NCI-H146 treated with DMSO at 0.1 percent for 48 hours (cell line): ENCODE results near the gene ABCA1.
"Not testable (repeated sequence)": the region's sequence is repeated elsewhere in the genome, so short reads cannot be mapped to it uniquely, and the experiment has no call there.

Experiments used
- DNase-seq: peaks from one replicate; lab custom pipeline; 2025; ENCODE audit not compliant: unreplicated experiment; lab: John Stamatoyannopoulos, UW

Gene ABCA1, protein sequence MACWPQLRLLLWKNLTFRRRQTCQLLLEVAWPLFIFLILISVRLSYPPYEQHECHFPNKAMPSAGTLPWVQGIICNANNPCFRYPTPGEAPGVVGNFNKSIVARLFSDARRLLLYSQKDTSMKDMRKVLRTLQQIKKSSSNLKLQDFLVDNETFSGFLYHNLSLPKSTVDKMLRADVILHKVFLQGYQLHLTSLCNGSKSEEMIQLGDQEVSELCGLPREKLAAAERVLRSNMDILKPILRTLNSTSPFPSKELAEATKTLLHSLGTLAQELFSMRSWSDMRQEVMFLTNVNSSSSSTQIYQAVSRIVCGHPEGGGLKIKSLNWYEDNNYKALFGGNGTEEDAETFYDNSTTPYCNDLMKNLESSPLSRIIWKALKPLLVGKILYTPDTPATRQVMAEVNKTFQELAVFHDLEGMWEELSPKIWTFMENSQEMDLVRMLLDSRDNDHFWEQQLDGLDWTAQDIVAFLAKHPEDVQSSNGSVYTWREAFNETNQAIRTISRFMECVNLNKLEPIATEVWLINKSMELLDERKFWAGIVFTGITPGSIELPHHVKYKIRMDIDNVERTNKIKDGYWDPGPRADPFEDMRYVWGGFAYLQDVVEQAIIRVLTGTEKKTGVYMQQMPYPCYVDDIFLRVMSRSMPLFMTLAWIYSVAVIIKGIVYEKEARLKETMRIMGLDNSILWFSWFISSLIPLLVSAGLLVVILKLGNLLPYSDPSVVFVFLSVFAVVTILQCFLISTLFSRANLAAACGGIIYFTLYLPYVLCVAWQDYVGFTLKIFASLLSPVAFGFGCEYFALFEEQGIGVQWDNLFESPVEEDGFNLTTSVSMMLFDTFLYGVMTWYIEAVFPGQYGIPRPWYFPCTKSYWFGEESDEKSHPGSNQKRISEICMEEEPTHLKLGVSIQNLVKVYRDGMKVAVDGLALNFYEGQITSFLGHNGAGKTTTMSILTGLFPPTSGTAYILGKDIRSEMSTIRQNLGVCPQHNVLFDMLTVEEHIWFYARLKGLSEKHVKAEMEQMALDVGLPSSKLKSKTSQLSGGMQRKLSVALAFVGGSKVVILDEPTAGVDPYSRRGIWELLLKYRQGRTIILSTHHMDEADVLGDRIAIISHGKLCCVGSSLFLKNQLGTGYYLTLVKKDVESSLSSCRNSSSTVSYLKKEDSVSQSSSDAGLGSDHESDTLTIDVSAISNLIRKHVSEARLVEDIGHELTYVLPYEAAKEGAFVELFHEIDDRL (N-terminal part only)

DNA sequence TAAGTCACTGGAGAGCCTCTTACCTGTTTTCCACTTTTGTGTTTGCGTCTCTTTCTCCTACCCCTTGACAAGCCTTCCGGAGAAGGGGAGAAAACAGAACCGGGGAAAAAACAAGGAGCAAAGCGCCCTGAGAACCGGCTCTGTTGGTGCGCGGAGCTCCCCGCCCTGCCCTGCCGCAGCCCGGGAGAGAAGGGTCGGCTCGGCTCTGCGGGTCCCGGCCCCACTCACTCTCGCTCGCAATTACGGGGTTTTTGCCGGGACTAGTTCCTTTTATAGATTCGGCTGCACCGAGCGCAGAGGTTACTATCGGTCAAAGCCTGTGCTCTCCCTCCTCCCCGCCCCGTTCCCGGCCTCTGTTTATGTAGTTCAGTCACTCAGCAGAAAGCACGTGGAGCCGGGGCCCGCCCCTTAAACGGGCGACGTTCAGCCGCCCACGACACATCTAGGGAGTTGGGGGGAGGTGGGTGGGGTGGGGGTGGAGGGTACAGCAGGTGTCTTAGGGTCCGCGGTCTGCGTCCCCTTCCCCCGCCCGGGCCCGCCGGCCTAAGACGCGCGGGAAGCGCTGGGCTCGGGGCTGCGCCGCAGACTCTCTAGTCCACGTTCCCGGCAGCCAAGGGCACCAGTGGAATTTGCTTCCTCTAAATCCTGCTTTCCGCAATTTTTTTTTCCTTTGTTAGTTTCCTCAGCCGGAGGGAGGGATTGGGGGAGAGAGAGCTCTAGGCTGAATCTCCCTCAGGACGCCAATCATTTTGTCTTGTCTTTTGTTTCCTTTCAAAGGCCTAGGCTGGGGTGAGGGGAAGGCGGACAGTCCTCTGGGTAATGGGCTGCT is at the start of gene ABCA1:
Gene ABCA1, minus strand, starts transcription at position 244 of the 829 bp plus-strand sequence. CDS start 24,476 bp downstream, outside the sequence.
- DNase-seq: no peak

DNA sequence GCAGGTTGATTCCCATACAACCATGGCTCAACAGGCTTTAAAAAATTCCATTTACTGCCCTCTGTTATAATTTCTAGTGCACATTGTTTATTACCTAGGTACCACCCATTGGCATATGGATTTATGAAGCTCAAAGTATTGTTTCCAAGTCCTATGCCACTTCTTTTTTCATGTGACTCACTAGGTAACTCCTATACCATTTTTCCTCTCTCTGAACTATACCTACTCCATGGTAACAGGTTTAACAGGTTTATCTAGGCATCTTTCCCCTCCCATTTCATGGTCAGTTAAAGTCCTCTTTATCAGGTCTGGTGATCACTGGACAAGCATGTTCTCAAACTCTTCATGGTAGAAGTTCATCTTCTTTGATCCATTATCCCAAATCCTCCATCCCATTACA is 49.6 kb upstream of the ABCA1 start:
- no peak for DNase-seq

DNA sequence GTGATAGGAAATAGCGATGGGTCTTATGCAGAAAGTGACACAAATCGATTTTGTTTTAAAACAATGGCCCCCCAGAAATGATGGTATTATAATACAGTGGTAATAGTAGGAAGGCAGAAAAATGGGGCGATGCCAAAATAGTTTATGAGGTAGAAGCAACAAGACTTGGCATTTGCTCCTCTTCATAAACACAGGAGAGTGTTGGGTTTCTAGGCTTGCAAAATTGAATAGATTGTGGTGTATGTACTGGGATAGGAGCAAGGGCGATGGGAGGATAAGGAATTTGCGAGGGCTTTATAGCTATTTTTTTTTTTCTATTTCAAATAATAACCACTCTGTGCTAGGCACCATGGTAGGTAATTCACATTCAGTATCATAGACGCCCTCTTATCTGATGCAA is 49.2 kb upstream of the ABCA1 start:
- no peak for DNase-seq

DNA sequence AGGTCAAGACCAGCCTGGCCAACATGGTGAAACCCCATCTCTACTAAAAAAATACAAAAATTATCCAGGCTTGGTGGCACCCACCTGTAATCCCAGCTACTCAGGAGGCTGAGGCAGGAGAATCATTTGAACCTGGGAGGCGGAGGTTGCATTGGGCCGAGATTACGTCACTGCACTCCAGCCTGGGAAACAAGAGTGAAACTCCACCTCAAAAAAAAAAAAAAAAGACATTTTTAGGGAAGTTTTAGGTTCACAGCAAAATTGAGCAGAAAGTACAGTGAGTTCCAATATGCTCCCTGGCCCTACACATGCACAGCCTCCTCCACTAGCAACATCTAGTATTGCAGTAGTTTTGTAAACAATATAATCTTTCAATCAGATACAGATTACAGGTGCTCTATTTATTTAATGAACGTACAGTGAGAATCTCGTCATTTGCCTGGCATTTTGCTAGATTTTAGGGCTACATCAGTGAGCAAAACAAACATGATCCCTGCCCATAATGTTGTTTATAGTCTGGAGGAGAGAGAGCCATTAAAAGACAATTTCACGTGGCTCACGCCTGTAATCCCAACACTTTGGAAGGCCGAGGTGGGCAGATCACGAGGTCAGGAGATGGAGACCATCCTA is 48.1 kb upstream of the ABCA1 start:
- DNase-seq: not testable (repeated sequence)

DNA sequence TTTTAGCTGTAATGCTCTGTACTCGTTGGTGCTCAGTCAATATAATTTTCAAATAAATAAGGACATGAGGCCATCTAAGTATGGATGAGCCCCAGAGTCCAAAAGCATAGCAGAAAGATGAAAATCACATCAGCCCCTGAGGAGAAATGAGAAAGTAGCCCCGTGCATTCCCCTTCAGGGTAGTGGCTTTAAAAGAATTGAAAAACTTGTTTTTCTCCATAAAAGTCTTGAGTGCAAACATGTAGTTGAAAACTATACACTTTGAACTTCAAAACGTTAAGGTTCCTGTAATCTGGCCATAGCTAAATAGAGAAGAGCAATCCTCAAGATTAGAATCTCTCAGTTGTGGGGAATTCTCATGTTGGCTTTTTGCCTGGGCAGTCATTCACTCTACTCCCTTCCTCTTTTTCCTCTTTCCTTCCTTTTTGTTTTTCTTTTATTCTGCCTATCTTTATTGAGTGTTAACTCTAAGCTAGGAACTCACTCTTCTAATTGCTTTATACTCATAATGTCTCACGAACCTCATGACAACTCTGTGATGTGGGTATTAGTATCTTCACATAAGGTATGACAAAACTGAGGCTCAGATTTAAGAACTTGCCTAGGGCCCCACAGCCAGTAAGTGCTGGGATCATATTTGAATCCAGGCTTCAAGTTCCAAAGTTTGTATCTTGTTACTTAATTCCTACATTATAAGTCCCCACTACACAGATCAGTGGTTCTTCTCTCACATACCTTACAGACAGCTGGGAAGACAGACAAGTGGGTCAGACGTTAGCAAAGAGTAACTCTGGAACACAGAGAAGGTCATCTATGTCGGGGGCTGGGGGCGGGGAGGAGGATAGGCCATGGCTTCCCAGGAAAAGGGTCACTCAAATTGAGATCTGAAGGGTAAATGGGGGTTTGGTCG is 46.4 kb upstream of the ABCA1 start:
- no peak for DNase-seq

DNA sequence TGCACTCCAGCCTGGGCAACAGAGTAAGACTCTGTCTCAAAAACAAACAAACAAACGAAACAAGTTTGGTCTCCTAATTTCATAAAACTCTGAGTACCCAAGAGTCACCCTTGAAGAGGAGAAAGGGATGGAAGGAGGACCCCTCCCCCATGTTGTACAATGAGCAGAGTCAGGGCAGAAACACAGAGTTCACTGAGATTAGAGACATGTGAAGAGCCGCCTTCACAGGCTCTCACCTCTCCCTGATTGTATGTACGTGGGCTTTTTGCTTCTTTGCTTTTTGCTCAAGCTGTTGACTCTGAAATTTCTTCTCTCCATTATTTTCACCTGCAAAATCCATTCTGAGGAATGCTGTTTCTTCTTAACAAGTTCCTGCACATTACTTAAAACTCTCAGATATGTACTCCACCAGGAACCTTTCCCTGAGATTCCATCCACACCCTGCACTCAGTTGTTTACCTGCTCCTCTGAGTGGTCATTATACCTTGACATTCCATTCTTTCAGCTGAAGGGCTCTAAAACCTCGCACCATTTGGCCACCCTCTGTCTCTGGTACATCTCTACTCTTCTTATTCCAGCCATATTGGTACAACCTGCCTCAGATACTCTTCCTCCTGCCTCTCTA is 44.4 kb upstream of the ABCA1 start:
- DNase-seq: no peak

DNA sequence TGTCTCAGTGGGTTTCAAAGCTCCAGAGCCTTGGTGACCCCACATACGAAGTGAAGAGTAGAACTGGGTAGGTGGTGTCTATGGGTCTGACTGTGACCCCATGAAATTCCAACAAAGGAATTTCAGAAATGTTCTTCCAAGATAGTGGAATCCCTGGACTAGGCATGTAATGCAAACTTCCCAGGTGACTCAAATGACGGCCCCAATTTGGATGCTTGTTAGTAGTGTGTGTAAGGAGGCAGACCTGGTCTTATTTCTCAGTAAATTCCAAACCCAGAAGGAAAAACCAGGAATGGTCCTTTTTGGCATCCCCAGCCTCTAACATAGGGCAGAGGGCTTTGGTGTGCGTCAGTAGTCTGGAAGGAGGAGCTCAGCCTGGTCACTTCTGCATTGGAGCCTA is 43.6 kb upstream of the ABCA1 start:
- DNase-seq: no peak

DNA sequence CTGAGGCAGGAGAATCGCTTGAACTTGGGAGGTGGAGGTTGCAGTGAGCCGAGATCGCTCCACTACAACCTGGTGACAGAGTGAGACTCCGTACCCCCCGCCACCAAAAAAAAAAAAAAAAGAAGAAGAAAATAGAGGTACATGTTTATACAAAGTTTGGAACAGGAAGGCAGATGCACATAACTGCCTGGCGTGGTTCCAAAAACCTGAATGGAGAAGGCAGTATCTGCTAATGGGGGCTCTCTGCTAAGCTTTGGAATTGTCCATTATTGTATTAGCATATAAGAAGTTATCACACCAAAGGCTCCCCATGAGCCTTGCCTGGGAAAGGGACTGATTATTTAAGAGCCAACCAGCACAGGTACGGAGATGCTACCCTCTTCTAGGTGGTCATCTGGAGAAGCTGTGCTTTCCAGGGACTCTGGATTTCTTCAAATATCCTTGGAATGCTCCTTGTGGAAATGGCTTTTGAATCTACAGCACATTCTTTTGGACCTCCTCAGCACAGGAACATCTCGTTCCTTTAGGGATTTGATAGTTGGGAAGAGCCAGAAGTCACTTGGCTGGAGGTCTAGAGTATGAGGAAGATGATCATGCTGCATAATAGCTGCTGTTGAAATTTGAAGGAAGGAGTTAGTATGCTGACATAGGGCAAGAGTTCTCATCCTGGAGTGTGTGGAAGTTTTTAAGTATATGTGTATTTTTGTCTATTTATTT is 42.5 kb upstream of the ABCA1 start:
- no peak for DNase-seq

DNA sequence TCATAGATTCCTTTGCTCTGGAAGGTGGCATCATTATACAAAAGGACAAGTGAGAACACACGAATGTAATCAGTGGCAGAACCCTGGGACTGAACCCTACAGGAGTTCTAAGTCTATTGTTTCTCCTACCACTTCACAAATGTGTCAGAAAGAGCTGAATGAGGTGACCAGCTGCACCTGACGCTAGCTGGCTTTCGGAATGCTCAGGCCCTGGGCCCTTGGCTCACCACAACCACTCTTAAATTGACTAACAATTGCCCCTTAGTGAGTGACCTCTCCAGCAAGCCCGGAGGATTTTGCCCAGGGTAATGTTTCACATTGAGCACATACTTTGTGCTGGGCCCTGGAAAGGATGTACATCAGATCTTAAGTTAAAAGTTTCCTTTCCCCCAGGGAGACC is 41.2 kb upstream of the ABCA1 start:
- no peak for DNase-seq

DNA sequence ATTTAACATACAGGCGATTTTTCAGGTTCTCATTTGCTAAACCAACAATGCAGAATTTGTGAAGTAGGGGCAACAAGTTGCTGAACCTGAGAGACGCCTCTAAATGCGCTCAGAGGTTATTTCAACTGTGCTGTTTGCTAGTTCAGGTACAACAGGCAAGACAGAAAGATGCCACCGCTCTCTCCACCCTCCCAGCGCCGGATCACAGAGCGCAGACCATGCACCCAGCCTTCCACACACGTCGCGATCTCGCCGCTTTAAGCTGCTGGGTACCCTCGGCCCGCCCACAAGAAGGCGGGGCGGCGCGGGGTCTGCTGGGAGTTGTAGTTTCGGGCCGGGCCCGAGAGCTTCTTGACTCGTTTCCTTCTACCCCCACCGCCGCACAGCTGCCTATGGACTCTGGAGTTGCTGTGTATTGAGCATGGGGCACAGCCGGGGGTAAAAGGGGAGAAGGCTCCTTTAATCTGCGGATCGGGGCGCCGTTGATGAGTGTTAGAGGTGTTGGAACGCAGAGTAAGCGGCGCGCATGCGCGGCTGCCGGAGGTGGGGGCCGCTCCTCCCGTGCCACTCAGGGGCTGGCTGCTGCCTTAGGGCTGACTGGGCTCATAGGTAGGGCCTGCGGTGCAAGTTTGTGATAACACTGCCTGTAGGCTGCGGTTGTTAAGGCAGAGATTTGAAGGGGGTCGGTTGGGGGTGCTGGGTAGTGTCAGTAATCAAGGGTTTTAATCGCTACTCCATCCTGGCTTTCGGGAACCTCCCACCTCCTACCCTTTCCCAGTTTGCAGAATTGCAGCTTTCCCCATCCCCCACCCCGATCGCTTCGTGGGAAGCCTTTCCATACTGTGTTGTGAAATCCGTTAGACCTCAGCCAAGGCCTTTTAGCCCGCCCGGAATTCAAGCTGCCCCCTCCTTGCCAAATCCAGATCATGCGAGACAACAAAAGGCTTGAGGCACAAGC is 40.3 kb upstream of the ABCA1 start:
- DNase-seq: no peak

DNA sequence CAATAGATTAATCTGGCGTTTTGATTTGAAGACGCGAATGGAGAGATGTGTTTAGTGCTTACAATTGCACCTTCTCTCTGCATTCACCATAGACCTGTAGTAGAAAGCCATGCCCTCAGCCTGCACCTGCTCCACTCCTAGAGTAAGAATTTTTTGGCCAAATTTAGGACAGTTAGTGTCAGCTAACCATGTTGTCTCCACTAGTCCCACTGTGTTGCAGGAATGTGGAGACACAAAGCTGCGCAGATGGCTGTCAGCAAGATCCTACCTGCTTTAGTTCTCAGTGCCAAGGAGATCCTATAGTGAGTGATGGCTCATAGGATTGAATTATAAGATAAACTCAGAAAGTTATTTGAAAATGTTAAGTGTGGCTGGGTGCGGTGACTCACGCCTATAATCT is 35.1 kb upstream of the ABCA1 start:
- DNase-seq: no peak

DNA sequence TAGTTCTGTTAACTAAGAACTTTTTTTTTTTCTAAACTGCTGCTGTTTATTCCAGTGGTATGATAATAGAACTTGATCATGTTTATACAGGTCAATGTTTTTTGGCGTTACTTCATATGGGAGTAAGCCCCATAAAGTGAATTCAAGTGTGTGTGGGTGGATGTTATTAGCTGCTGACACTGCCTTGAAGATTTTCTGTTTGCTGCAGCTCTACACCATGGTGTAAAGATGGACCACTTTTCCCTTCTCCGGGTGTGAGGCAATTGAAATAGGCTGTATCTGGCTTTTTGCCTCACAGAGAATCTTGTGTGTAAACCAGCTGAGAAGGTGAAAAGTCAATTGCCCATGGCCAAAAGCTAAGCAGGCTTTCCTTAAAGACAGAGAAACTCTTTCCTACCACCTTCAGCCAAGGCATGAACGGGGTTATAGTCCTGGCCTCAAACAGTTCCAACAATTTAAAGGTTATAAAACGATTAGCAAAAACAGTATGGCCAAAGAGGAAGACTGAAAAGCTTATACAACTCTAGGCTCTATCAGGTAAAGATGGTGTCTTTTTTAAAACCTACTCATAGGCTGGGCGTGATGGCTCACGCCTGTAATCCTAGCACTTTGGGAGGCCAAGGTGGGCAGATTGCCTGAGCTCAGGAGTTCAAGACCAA is 33.9 kb upstream of the ABCA1 start:
- DNase-seq: no peak

DNA sequence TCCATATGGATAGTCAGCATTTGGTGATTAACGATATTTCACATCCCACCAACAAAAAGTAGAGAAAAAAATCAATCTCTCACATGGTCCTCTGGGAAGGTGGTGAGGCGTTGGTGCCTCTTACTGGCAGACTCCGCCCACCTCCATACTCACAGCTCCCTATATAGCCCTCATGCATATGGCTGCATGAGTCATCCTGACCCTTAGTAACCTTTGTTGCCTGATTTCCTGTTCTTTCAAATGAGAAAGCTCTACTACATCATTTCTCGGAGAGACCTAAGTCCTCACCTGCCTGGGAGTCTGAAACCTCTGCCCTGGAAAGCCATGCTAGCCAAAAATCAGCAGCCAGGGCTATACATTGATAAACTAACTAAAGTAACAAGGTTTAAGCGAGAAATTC is 33.3 kb upstream of the ABCA1 start:
- DNase-seq: no peak

DNA sequence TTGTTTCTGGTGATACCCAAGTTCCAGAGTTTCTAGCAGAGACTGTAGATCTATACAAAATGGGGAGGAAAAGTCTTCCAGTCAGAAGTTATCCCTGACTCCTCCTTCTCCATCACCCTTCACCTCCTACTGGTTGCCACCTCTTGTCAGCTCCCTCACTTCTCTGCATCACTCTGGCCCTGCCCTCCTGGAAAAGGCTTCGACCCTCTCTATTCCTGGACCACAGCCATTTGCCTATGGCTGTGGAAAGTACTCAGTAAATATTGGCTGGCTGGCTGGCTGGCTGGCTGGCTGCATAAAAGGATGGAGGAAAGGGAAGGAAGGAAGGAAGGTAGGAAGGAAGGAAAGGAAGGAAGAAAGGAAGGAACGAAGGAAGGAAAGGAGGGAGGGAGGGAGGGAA is 32.7 kb upstream of the ABCA1 start:
- no peak for DNase-seq

DNA sequence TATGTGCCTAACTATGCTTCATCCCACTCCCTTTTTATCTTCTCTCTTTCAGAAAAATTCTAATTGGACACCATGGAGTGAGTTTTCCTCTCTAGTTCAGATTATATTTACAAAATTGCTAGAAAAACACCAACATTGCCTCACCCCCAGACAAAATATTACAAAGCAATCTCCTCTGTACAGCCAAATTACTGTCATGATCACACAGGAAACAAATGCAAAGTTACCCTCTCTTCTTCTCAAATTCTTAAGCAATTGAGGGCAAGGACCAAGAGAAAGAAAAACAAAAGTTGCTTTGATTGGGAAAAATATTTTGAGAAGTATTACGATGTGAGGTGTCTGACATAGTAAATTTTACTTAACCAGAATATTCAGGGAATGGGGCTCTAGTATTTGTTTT is 30.8 kb upstream of the ABCA1 start:
- DNase-seq: no peak

DNA sequence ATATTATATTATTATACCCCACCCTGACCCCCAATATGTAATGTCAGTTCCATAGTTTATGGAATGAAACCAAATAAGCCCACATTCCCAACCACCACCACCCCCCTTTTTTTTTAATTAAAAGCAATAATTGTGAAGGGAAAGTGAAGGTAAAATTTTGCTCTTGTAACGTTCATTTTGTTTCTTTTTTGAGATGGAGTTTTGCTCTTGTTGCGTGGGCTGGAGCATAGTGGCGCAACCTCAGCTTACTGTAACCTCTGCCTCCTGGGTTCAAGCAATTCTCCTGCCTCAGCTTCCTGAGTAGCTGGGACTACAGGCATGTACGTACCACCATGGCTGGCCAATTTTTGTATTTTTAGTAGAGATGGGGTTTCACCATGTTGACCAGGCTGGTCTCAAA is 30.1 kb upstream of the ABCA1 start:
- DNase-seq: not testable (repeated sequence)
